GM18517 (cell line): ENCODE results near the gene TSC1.
"Not testable (repeated sequence)": the region's sequence is repeated elsewhere in the genome, so short reads cannot be mapped to it uniquely, and the experiment has no call there.

ENCODE experiments used
- ATAC-seq: cut with Tn5 transposase; IDR thresholded peaks from one replicate; pipeline ENCODE4 v1.9.1; 2021; ENCODE audit warnings: mild to moderate bottlenecking, moderate library complexity; ENCODE audit not compliant: unreplicated experiment

The TSC1 gene

GRCh38 chr9:132978112-132978450 is 33.7 kb upstream of the TSC1 start:
- no peak for ATAC-seq

- no peak for ATAC-seq
Observed at GRCh38 chr9:132976571-132976970, 32.2 kb upstream of the TSC1 start.

- ATAC-seq, result no peak
Observed at GRCh38 chr9:132975961-132976360, 31.5 kb upstream of the TSC1 start.

GRCh38 chr9:132973713-132974112 is 29.3 kb upstream of the TSC1 start:
- no peak for ATAC-seq

GRCh38 chr9:132973166-132973565 is 28.8 kb upstream of the TSC1 start:
- no peak for ATAC-seq

GRCh38 chr9:132970324-132971062 is 26.1 kb upstream of the TSC1 start:
- no peak for ATAC-seq

GRCh38 chr9:132969783-132970182 is 25.4 kb upstream of the TSC1 start:
- no peak for ATAC-seq

GRCh38 chr9:132967908-132968307 is 23.5 kb upstream of the TSC1 start:
- ATAC-seq, result not testable (repeated sequence)

GRCh38 chr9:132965478-132965877 is 21.1 kb upstream of the TSC1 start:
- ATAC-seq, result no peak

GRCh38 chr9:132961002-132961401 is 16.6 kb upstream of the TSC1 start:
- no peak for ATAC-seq

- ATAC-seq, result no peak
Observed at GRCh38 chr9:132957805-132958204, 13.4 kb upstream of the TSC1 start.

GRCh38 chr9:132955768-132956167 is 11.4 kb upstream of the TSC1 start:
- ATAC-seq, result no peak

GRCh38 chr9:132955123-132955522 is 10.7 kb upstream of the TSC1 start:
- ATAC-seq, result no peak

- no peak for ATAC-seq
Observed at GRCh38 chr9:132949709-132950108, 5.3 kb upstream of the TSC1 start.

GRCh38 chr9:132948482-132949050 is 4.2 kb upstream of the TSC1 start:
- ATAC-seq, result no peak

GRCh38 chr9:132947756-132948155 is 3.3 kb upstream of the TSC1 start:
- no peak for ATAC-seq

GRCh38 chr9:132946631-132947295 is 2.3 kb upstream of the TSC1 start:
- ATAC-seq, result no peak

- ATAC-seq, result no peak
Observed at GRCh38 chr9:132946211-132946610, 1.8 kb upstream of the TSC1 start.

GRCh38 chr9:132945186-132946130 is 1.0 kb upstream of the TSC1 start:
- ATAC-seq, result no peak

- ATAC-seq, result no peak
Observed at GRCh38 chr9:132943651-132944293, 644 bp downstream of the TSC1 start.
